Activated CD4-positive, alpha-beta T cell treated with anti-CD3 and anti-CD28 coated beads, Interleukin-2, amount 50 U/mL, for 1 hour (primary cell): ENCODE results near the gene CASP6.
"Not testable (repeated sequence)": the region's sequence is repeated elsewhere in the genome, so short reads cannot be mapped to it uniquely, and the experiment has no call there.

Experiments used
- DNase-seq: peaks from one replicate; pipeline ENCODE4 v3.0.0-alpha.2; 2020

CASP6 gene

DNA sequence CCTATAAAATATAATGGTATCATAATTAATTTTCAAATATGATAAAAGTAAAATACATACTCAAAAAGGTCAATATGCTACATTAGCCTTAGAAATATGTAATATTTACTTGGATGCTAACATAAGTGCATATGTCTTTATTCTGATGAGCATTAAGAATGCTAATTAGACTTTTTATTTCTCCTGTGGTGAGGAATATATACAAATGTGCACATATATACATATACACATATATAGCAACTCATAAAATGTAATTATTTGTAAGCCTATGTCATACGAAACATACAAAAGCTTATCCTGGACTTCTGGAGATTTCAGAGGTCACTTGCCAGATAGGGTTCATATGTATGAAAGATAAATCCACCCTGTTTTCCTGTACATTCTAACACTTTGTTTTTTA is 15.5 kb upstream of the CASP6 start:
- DNase-seq: no peak

DNA sequence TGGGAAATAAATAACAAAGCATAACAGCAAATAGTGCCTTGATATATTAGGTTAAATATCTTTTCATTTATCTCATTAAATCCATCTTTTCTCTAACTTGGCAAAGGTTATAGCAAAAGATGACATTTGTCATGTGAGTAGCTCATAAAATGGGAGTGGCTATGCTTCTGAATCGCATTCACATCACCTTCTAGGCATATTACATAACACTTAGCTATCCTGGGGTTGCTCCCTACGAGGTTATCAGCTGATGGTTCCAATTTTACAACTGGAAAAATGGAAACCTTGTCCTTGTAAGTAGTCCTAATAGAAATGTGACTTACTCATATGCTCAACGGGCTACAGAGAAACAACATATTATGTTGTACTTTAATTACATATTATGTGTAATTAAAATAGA is 10.3 kb upstream of the CASP6 start:
- DNase-seq: no peak

DNA sequence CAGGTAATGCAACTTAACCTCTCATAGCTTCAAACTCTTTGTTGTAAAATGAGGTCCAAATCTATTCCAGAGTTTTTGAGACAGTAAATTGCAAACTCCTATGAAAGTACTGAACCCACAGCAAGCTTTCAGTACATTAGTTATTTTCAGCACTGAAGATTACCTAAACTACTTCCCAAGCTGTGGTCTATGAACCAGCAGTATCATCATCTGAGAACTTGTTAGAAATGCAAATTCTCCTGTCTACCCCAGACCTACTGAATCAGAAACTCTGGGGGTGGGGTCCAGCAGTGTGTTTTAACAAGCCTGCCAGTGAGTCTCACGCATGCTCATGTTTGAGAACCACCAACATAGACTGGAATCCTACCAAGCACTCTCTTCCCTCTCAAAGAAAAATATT is 5.7 kb upstream of the CASP6 start:
- no peak for DNase-seq

DNA sequence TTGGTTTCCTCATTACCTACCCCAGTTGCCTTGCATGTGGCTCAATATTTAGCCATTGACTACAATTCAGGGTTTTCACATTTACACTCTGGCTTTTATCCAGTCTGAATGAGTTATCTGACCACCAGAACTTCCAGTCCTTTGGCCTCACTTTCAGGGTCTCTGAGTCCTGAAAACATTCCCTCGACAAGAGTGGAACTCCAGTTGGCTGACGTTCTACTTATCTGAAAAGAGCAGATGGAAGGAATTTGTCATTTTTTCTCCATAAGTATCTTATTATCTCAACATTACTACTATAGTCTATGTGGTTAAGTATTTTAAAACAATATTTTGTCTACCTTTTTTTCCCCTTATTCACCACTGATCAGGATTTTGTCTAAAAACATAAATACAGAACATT is 5.2 kb upstream of the CASP6 start:
- no peak for DNase-seq

DNA sequence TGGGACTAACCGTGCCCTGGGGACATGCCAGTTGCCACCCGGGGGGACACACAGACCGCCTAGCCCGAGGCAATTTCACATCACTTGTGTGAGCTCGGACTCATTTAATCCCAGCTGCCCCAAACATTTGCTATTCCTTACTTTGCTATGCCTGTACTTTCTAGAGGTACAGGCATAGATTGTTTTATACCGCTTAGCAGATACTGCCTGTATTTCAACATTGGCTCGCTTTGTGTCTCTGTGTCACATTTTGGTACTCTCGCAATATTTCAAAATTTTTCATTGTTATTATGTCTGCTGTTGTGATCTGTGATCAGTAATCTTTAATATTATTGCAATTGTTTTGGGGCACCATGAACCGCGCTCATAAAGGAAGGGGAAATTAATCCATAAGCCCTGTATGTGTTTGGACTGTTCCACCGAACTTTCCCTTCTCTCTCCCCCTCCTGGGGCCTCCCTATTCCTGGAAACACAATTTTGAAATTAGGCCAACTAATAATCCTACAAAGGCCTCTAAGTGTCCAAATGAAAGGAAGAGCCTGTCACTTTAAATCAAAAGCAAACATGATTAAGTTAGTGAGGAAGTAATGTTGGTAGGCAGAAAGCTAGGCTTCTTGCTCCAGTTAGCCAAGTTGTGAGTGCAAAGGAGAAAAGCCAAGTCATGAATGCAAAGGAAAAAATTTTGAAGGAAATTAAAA is 568 bp upstream of the CASP6 start:
- no peak for DNase-seq

DNA sequence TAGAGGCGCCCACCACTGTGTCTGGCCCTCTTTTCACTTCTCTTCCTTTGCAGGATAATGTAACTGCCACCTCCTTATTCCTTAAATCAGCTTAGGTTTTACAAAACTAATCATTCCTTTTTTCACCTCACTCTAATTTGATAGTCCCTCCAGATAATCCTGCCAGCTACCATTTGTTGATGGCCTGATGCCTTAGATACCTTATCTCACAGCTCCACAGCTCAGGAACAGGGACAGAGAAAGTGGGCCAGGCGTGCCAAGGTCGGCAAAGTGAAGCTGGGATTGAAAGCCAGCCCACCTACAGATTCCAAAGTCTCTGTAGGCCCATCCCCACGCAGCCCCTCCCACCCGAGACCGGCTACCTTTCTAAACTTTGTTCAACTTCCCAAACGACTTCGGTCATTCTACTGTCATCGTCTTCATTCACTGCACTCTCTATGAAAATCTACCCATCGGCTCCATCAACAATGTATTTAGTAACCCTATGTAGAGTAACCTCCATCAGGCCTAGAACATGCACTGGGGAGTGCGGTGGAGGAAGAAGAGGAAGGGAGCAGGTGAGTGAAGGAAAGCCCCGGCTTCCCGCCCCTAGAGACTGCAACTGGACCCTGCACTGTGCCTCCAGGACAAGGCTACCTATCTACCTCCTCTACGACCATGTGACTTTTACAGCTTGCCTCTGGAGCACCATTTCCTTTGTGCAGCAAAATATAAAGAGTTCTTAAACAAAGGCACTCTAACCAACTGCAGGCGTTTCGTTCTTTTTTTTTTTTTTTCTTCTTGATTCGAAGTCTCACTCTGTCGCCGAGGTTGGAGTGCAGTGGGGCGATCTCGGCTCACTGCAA is 1.5 kb downstream of the CASP6 start:
- no peak for DNase-seq

DNA sequence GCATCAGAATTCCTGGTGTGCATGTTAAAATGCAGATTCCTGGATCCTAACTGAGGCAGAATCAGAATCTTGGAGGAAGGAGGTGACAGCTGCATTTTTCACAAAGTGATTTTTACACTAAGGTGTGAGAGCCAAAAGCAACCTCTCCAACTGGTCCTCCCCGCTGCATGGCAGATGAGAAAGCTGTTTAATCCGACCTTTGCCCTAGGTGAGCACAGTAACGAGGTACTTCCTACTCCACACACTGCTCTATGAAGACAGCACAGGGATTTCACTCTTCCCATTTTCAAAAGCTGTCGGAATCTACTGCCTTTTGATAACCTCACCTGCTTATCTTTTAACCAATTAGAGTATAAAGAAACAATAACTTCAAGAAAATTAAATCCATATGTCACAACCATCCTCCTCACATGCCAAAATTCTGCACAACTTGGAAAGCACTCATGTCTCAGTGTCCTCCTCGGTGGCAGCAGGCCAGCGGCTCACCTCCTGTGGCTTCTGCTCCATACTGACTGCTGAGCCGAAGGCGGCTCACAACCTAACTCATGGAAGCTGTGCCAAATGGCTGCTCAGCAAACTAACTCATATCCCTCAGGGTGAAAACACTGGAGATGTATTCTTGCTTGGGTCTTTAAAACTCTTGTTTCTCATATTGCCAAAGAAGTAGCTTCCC is 3.6 kb downstream of the CASP6 start:
- no peak for DNase-seq

DNA sequence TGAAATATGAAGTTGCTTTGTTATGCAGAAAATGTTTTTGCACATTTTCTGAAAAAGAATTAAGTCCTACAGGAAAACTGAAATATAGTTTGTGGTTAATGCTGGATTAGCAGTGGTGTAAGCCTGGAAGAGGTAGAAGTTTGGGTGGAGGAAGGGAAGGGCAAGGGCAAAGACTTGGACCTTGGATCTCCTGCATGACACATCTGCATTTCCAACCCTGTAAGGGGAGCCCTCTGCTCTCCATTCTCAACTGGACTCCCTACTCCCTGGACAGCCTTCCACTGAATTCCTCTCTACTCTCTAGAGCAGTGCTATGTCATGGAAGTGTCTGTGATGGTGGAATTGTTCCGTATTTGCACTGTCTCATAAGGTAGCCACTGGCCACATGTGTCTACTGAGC is 4.6 kb downstream of the CASP6 start:
- DNase-seq: no peak

DNA sequence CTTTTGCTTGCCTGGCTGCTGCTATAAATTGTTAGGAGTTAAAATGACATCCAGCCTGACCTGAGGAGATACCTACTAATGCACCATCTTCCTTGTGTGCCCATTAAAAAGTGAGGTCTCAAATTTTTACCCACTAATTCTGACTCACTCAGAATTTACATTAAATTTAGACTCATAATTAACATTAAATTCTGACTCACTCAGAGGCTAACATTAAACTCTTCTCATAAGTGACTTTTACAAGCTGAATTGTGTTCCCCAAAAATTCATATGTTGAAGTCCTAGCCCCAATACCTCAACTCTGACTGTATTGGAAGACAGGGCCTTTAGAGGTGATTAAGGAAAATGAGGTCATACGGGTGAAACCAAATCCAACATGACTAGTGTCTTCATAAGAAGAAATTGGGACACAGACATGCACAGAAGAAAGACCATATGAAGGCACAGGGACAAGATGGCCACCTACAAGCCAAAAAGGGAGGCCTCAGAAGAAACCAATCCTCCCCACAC is 11.8 kb downstream of the CASP6 start:
- DNase-seq: no peak

DNA sequence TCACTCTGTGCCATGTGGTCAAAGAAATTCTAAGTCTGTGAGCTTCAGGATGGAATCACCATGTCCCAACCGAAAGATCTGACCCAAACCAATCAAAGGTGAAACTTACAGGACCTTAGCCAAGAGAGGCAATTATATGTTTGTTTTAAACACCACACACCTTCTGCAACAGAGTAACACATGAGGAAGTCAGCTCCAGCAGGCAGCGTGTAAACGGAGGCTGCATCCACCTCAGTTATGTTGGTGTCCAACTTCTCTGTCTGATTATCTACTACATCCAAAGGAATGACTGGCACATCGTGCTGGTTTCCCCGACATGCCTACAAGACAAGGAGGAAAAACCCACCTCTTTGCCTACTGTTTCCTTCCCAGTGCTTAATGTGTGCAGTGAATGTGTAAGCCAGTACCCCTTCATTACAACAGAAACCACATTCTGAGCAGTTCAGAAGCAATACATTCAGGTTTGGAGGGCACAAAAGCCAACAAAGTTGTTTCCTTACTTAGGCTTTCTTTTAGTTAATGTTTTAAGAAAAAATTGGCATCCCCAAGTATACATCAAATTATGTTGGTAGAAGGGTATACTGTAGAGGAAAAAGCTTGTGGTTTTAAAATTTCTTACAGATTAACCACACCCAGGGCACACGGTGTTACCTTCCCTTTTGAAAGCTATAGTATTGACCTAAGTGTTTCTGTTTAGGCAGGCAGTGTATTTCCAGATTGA is 12.4 kb downstream of the CASP6 start:
- DNase-seq: no peak

DNA sequence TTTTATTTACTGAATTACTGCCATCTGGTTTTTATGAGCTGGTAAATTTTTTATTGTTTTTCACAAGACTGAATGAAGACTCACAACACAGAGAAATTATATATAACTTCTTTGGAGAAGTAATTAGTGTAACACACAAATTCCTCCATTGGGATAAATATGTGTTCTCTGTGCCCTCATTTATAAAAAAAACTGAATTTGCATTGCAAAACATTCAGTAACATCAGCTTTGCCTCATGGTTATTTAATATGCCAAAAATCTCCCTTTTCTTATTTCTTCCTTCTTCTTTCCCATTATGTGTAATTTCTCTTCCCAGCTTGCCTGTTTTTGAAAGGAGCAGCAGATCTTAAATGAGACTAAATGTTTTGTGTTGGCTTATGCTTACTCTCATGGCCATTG is 18.5 kb downstream of the CASP6 start:
- no peak for DNase-seq

DNA sequence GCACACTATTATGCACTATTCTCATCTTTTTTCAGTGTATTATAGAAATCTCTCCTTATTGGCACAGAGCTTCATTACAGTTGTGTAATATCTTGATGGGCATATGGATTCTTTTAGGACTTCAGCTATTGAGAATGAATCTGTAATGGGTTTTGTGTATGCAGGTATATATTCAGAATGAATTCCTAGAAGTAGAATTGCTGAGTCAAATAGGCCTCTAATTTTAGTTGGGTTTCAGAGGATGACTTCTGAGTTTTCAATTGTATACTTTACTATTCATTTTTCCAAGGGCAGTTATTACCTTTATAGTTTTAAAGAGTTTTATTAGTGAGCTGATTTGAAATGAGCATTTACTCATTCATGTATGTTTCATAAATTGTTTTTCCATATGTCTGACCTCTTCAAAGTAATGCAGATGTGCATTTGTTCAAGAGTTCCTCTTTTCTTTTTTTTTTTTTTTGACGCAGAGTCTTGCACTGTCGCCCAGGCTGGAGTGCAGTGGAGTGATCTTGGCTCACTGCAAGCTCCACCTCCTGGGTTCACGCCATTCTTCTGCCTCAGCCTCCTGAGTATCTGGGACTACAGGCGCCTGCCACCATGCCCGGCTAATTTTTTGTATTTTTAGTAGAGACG is 19.5 kb downstream of the CASP6 start:
- no peak for DNase-seq

DNA sequence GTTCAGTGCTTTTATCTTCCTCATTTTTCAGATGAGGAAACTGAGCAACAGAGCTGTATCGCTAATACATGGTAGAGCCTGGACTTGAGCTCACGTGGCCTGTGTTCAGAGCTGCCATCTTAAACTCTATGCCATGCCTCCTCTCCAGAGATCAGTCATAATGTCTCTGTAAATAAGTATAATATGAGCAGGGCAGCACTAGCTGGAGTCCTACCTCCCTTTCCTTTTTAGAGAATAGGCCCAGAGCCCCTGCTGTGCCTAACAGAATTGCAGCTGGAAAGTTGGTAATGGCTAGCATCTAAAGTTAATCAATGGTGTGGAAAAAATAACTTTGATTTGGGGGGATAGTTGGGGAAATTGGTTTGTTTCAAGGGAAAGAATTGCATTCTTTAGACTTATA is 20.4 kb downstream of the CASP6 start:
- DNase-seq: no peak

DNA sequence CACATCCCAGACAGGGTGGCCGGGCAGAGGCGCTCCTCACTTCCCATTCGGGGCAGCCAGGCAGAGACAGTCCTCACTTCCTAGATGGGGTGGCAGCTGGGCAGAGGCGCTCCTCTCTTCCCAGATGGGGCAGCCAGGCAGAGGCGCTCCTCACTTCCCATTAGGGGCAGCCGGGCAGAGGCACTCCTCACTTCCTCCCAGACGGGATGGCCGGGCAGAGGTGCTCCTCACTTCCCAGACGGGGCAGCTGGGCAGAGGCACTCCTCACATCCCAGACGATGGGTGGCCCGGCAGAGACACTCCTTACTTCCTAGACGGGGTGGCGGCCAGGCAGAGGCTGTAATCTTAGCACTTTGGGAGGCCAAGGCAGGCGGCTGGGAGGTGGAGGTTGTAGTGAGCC is 24.3 kb downstream of the CASP6 start:
- DNase-seq: not testable (repeated sequence)

DNA sequence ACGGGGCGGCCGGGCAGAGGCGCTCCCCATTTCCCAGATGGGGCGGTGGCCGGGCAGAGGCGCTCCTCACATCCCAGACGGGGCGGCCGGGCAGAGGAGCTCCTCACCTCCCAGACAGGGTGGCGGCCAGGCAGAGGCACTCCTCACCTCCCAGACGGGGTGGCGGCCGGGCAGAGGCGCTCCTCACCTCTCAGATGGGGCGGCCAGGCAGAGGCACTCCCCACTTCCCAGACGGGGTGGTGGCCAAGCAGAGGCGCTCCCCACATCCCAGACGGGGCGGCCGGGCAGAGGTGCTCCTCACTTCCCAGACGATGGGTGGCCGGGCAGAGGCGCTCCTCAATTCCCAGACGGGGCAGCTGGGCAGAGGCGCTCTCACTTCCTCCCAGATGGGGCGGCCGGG is 24.8 kb downstream of the CASP6 start:
- DNase-seq: not testable (repeated sequence)

DNA sequence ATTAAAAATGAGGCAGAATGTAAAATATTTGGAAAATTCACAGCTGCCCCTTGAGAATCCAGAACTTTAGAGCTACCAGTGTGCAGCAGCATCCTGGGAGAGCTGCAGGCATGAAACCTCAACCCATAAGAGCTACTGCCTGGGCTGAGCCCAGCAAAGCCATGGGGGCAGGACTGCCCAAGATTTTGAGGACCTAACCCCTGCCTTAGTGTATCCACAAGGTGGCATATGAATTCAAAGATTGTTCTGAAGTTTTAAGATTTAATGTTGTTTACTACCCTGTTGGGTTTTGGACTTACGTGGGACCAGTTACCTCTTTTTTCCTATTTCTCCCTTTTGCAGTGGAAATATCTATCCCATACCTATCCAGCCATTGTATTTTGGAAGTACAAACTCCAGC is 26.4 kb downstream of the CASP6 start:
- no peak for DNase-seq

DNA sequence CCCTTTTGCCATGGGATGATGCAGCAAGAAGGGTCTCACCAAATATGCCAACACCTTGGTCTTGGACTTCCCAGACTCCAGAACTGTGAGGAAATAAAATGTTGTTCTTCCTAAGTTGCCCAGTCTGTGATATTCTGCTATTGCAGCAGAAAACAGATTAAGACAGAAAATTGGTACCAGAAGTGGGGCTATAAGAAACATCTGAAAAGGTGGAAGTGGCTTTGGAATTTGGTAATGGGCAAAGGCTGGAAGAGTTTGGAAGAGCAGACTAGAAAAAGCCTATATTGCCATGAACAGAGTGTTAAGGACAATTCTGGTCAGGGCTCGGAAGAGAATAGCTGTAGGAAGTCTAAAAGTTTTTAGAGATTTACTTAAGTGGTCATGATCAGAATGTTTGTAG is 27.4 kb downstream of the CASP6 start:
- no peak for DNase-seq

DNA sequence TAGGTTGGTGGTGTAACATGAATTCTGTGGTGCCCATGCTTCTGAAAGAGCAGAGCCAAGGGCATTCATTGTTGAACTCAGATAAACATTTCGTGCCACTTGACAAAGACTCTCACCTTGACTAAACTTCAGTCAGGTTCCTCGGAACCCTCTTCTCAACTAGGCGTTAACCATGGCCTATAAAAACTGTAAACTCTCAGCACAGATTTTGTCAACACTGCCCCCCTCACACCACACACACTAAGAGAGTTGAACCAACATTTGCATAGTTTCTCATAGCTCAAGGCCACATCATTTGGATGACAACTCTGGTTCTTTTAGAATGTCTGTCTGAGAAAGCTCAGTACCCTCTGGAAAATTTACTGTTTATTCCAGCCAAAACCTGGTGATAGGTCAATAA is 28.1 kb downstream of the CASP6 start:
- DNase-seq: no peak

DNA sequence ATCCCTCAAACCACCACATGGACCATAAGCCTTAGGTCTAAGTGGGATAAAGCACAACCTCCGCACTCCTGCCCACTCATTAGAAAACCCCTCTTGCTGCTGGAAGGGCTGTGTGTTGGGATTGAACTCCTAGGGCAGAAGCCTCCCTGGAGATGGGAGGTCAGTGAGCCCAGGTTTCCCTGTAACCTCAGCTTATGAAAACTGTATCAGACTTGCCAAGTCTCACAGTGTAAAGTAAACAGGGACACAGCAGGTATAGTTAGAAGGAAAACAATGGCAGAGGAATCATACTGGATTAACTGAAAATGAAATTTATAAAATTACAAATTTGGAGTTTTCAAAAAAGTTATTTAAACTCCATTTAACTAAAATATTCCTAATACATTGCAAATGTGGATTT is 29.9 kb downstream of the CASP6 start:
- DNase-seq: no peak

DNA sequence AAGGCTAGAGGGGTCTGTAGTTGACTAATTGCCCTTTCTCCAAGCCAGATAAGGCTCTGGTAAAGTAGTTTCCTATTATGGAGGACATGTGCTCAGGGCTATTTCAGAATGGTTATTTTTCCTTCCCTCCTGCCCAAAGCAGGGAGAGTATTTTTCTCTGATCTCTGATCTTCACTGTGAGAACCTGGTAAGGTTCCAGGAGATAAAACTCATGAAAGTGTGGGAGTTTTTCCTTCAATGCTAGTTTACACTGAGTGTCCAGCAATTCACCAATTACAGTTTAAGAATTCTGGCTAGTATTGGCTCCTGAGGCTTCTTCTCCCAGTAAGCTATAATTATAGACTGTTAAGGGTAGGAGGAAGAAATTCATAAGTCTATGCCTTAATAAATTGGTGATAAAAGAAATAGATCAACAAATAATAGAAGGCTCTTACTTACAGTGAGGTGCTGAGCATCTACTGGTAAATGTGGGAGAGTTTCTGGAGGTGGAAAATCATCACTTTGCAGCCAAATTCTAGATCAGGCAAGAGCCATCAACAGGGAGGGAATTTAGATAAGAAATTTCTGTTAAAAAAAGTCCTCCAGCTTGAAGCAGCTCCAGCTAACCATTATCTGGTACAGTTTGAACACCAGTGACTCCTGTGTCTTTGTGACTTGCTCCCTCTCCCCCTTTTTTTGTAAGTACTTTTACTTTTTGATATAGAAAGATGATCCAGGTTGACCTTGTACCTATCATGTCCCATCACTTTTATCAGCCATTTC is 30.9 kb downstream of the CASP6 start:
- no peak for DNase-seq

DNA sequence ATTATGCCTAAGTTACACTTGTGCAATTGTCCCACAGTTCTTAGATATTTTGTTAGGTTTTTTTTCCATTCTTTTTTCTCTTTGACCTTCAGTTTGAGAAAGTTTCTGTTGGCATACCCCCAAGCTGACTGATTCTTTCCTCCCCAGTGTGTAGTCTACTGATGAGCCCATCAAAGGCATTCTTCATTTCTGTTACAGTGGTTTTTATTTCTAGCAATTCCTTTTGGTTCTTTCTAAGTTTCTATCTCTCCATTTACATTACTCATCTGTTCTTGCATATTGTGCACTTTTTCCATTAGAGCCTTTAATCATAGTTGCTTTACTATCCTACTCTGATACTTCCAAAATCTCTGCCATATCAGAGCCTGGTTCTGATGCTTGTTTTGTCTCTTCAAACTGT is 31.9 kb downstream of the CASP6 start:
- DNase-seq: no peak
